Measurements from ENCODE around the gene CACHD1. TPM values are rescaled to one million over a fixed set of nuclear protein-coding genes. Genes with fewer than 3 reads are reported as not detected.

The CACHD1 gene
- total RNA-seq, 1 donor: 3.8 TPM

DNA sequence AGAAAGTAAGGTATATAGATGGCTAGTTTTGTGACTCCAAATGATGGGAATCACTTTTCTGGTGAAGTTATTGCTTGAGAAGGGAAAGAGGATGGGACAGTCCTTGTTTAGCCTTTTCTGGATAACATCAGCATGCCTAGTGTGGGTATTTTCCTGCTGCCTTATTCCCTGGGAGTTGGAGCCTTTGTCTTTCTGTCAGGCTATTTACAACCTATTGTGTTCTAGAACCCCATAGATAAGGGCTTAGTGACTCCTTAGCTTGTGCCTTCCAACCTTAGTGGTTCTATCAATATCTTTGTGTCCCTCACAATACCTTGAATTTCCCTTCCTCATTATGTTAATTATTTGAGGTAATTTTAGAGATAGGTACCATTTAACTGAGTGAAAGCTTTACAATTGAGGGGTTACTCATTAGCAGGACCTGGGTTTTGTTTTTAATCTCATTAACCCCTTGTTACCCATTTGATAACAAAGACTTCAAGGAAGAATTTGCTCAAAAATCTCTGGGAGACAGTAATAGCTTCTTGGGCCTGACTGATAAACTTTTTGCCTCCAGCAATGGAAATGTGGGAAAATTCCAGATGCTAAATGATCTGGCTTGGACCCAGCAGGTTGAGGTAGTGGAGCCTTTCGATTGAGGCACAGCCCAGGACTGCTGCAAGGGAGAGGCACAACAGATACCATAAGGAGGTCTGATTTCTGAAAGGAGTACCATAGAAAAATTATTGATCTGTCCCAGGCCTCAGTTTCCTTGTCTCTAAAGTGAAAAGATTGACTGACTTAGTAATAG, 49.0 kb downstream of the CACHD1 start:
- no peak for DNase-seq (ENCODE audit: low read depth in 2 of 3, low spot score in 2 of 3)

DNA sequence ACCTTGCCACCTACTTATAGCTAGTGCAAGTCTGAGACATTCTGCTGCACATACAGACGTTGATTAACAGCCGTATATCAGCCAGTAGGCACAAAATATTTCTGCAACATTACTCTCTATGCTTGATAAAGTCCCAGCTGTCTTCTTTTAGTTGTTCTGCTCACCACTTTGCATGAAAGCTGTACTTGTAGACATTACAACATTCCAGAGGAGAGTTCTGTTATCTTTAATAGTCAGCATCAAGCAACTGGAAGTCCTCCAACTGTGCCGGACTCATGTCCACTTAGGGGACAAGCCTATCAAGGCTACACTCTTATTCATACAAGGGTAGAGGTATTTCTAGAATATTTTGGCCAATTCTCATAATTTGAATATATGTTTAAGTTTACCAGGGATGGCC, 50.0 kb downstream of the CACHD1 start:
- no peak for DNase-seq (ENCODE audit: low read depth in 2 of 3, low spot score in 2 of 3)

GRCh38 chr1:64522740-64523139, 52.8 kb downstream of the CACHD1 start:
- no peak for DNase-seq (ENCODE audit: low read depth in 2 of 3, low spot score in 2 of 3)

DNA sequence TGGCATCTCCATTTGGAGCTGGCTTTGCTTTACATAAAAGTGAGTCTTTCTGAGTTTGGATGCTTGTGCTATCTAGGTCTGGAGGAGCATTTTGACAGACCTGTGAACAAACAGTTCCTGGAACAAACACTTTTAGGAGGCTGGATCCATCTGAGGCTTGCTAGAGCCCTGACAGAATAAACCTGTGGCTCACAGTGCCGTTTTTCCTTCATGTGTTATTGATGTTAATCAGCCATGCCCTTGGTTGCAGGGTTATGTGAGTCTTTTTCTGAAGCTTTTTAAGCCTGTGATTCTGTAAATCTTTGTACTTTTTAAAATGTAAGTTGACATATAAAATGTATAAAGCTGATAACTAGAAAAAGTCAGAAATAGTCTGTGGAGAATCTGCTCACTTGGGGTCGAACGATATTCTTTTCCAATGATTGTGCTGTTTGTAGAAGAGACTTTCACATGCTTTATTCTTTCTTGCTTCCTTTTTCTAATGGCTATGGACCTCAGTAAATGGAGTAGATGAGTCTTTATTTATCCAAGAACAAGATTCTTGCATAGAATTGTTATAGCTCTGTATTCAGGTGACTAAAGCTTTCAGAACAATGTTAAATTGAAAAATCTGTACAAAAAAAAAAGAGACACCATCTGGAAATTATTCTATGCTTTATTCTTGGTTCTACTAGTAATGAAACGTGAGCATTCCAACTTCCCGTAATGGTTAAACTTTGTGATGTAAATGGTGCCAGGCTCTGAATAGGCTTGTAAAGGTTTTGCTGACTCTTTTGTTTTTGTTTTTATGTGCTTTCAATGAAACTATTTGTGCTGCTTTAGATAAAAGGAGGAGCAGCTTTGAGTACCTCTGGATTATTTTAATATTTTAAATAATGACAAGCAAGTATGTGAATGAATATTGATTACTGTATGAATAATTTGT, 53.7 kb downstream of the CACHD1 start:
- no peak for DNase-seq (ENCODE audit: low read depth in 2 of 3, low spot score in 2 of 3)

DNA sequence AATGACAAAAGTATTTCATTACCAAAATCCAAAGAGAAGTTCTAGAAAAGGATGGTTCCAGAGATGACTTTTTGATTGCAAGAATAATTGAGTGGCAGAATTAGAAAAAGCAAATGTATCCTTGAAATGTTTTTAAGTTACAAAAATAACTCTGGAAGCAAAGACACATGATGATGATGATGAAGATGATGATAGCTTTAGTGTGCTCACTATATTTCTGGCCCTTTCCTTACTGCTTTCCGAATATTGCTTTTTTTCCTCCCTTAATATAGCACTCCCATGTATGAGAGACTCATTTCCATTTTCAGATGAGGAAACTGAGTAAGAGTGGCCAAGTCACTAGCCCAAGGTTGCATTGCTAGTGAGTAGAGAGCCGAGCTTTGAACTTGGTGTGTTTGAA, 54.7 kb downstream of the CACHD1 start:
- DNase-seq (ENCODE audit: low read depth in 2 of 3, low spot score in 2 of 3): no peak

DNA sequence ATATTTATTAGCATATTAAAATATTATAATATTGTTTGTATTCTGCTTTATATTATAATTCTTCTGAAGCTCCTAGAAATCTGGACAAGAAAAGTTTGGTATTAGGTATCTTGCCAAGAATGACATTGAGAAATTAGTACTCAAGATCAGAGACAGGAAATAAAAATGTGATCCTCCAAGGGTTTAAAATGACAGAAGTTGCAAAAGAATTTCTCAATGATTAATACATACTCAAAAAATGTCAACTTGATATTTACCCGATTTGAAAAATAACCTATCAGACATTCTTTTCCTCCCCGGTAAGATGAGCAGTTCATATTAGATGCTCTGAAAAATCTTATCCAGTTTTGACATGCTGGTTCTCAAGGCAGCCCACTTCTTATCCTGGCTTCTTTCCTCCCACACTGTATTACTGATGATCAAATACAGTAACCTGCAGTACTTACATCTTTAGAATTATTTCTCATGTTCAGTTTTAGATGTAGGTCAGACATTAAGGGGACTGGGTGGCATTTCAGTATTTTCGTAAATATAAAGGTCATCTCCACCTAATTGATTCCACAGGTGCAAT, 55.3 kb downstream of the CACHD1 start:
- no peak for DNase-seq (ENCODE audit: low read depth in 2 of 3, low spot score in 2 of 3)

- no peak for DNase-seq (ENCODE audit: low read depth in 2 of 3, low spot score in 2 of 3)
These were observed 56.4 kb downstream of the CACHD1 start for GRCh38 chr1:64526312-64526711.

GRCh38 chr1:64527165-64527564, 57.2 kb downstream of the CACHD1 start:
- DNase-seq (ENCODE audit: low read depth in 2 of 3, low spot score in 2 of 3): no peak

DNA sequence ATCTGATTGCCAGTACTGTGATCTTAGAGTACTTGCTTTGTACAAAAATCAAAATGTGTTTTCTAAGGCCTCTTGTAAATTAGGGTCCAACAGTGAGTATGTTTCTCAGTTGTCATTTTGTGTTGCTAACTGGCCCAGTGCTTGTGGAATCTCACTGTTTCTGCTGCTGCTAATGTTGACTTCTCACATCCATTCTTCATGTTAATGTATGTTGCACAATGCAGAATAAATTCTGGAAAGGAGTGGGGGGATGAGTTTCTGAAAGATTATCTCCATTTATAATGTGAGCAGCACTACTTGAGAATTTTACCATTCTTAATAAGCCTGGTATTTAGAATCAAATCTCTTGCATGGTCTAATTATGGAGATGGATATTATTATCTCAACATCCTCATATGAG, 57.9 kb downstream of the CACHD1 start:
- no peak for DNase-seq (ENCODE audit: low read depth in 2 of 3, low spot score in 2 of 3)

DNA sequence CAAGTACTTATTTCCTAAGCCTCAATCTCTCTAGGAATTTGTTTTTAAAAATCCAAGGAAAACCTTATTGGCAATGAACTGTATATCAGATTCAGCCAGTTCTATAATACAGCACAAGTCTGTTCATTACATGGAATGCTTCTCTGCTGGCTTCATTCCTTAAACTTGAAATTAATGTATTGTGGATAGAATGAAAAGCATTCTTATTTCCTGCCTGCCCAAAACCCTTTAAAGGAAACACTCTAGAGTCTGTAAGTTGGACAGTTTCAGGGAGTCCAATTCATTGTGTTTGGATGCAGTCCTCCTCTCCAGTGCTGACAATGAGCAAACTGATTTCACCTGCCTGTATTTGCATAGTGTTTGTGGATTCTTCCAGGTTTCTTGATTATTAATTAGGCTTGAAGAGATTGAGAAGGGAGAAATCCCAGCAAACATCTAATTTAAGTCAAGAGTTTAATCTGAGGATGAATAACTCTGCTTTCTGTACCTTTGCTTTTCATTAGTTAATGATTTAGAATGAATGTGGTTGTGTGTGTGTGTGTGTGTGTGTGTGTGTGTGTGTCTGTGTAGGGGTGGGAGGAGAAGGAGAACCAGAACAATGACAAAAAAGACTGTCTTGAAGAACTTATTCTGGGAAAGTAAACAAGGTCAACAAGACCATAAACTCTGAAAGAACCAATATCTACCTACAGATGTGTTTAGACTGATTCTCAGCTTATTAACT, 61.2 kb downstream of the CACHD1 start:
- DNase-seq (ENCODE audit: low read depth in 2 of 3, low spot score in 2 of 3): no peak

GRCh38 chr1:64532646-64533045, 62.7 kb downstream of the CACHD1 start:
- DNase-seq (ENCODE audit: low read depth in 2 of 3, low spot score in 2 of 3): no peak

- no peak for DNase-seq (ENCODE audit: low read depth in 2 of 3, low spot score in 2 of 3)
These were observed 66.3 kb downstream of the CACHD1 start for GRCh38 chr1:64535938-64536835.

GRCh38 chr1:64536836-64537490, 67.0 kb downstream of the CACHD1 start:
- DNase-seq (ENCODE audit: low read depth in 2 of 3, low spot score in 2 of 3): no peak

DNA sequence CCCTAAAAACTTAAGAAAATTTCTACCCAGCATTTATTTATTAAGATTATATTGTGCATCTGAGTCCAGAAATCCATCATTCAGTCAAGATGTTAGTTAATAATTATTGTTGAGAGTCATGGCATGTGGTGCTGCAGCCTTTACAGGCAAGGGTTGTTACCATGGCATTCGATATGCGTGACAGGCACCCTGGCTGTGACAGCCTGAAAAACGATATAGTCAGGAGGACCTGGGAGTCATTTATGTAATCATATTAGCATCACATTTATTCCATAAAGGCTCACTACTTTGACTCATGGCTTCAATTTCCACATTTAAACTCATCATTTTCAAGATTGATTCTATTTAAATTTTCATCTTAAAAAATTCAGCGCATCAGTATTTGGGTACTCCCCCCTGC, 68.0 kb downstream of the CACHD1 start:
- no peak for DNase-seq (ENCODE audit: low read depth in 2 of 3, low spot score in 2 of 3)

GRCh38 chr1:64538389-64538788, 68.5 kb downstream of the CACHD1 start:
- no peak for DNase-seq (ENCODE audit: low read depth in 2 of 3, low spot score in 2 of 3)

DNA sequence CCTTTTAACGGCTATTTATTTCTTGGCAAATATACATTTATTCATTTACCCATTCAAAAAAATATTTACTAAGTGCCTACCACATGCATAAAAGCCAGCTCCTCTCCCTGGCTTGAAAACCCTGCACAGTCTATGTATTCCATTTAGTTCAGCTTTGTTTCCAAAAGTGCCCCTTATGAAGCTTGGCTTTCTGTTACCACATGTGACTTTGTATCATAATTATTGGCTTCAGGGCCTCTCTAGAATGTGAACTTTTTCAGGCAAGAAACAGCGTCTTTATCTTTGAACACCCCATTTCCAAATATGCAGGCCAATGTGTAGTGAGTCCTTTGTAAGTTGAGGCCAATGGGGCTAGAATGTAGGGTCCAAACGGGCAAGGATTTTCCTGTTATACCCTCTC, 69.4 kb downstream of the CACHD1 start:
- no peak for DNase-seq (ENCODE audit: low read depth in 2 of 3, low spot score in 2 of 3)

DNA sequence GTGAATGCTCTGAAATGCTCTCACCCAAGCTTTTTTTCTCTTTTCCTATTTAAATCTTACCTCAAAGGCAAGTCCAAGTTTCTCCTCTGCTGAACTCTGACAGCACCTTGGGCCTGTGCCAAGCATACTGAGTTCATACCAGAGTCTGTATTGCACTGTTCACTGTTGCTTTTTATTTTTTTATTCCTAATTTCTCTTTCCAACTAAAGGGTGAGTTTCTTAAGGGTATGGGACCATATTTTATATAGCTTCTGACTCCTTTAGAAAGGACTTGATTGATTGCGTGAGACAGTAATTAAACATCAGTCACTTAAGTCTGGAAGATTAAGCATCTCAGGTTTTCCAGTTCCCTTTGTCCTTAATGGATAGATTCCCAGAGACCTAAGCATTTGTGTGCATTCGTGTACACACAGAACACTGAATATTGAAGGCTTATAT, 69.9 kb downstream of the CACHD1 start:
- DNase-seq (ENCODE audit: low read depth in 2 of 3, low spot score in 2 of 3): peak in 1 of 3 donors; percentile 14

GRCh38 chr1:64540265-64540791, 70.4 kb downstream of the CACHD1 start:
- DNase-seq (ENCODE audit: low read depth in 2 of 3, low spot score in 2 of 3): peak in 1 of 3 donors; percentile 4

GRCh38 chr1:64542118-64542517, 72.2 kb downstream of the CACHD1 start:
- no peak for DNase-seq (ENCODE audit: low read depth in 2 of 3, low spot score in 2 of 3)

Measured in hematopoietic multipotent progenitor cell (in vitro differentiated cells).